Measurements from ENCODE around the gene ZNF335.
"Not testable (repeated sequence)": the region's sequence is repeated elsewhere in the genome, so short reads cannot be mapped to it uniquely, and the experiment has no call there.

ZNF335 gene

GRCh38 chr20:45934046-45934585, 37.9 kb downstream of the ZNF335 start:
- DNase-seq (ENCODE audit: low spot score), result peak; percentile 53

GRCh38 chr20:45933266-45934045, 38.5 kb downstream of the ZNF335 start:
- peak; percentile 97 for DNase-seq (ENCODE audit: low spot score)

- DNase-seq (ENCODE audit: low spot score), result not testable (repeated sequence)
These were observed 40.3 kb downstream of the ZNF335 start for GRCh38 chr20:45931680-45932079.

GRCh38 chr20:45927071-45927878, 44.7 kb downstream of the ZNF335 start:
- no peak for DNase-seq (ENCODE audit: low spot score)

GRCh38 chr20:45926731-45927070, 45.3 kb downstream of the ZNF335 start:
- no peak for DNase-seq (ENCODE audit: low spot score)

GRCh38 chr20:45925821-45926506, 46.0 kb downstream of the ZNF335 start:
- no peak for DNase-seq (ENCODE audit: low spot score)

- DNase-seq (ENCODE audit: low spot score), result no peak
These were observed 47.4 kb downstream of the ZNF335 start for GRCh38 chr20:45924391-45925261.

GRCh38 chr20:45921337-45922189, 50.4 kb downstream of the ZNF335 start:
- DNase-seq (ENCODE audit: low spot score), result no peak

- DNase-seq (ENCODE audit: low spot score), result no peak
These were observed 51.3 kb downstream of the ZNF335 start for GRCh38 chr20:45920462-45921336.

GRCh38 chr20:45919542-45920399, 52.2 kb downstream of the ZNF335 start:
- no peak for DNase-seq (ENCODE audit: low spot score)

GRCh38 chr20:45918779-45919537, 53.0 kb downstream of the ZNF335 start:
- no peak for DNase-seq (ENCODE audit: low spot score)

- no peak for DNase-seq (ENCODE audit: low spot score)
These were observed 53.7 kb downstream of the ZNF335 start for GRCh38 chr20:45918182-45918737.

- no peak for DNase-seq (ENCODE audit: low spot score)
These were observed 54.2 kb downstream of the ZNF335 start for GRCh38 chr20:45917790-45918141.

- no peak for DNase-seq (ENCODE audit: low spot score)
These were observed 58.9 kb downstream of the ZNF335 start for GRCh38 chr20:45913116-45913515.

- no peak for DNase-seq (ENCODE audit: low spot score)
These were observed 59.7 kb downstream of the ZNF335 start for GRCh38 chr20:45912344-45912682.

GRCh38 chr20:45911486-45912343, 60.3 kb downstream of the ZNF335 start, which contains the start of gene PLTP:
Gene PLTP (minus strand): TSS chr20:45912155. CDS start chr20:45911452, 703 bp downstream.
- peak; percentile 40 for DNase-seq (ENCODE audit: low spot score)
